GM12891 (cell line): Measurements from ENCODE around the gene TASP1.

Experiments used
- PAX5 ChIP-seq: IDR thresholded peaks from 2 replicates; pipeline ENCODE4 v1.6.1; 2011; ENCODE audit warnings: low read length, moderate library complexity, mild to moderate bottlenecking; ENCODE audit not compliant: insufficient read depth, severe bottlenecking
- POLR2A ChIP-seq: IDR thresholded peaks from 2 replicates; pipeline ENCODE4 v1.6.1; 2011; ENCODE audit warnings: low read depth, low read length, control low read depth
- POLR2AphosphoS5 ChIP-seq: IDR thresholded peaks from 2 replicates; pipeline ENCODE4 v1.6.1; 2011; ENCODE audit warnings: low read depth, low read length, control low read depth
- POU2F2 ChIP-seq: IDR thresholded peaks from 2 replicates; pipeline ENCODE4 v1.6.1; 2011; ENCODE audit warnings: low read depth, mild to moderate bottlenecking, control low read depth, low read length, moderate library complexity
- SPI1 ChIP-seq: IDR thresholded peaks from 2 replicates; pipeline ENCODE4 v1.6.1; 2011; ENCODE audit warnings: low read depth, low read length, control low read depth
- TAF1 ChIP-seq: IDR thresholded peaks from 2 replicates; pipeline ENCODE4 v1.6.1; 2011; ENCODE audit warnings: low read depth, low read length, control low read depth

GRCh38 chr20:13494019-13494418, 144.7 kb downstream of the TASP1 start:
- TF ChIP-seq POLR2AphosphoS5 (no peak), TAF1 (no peak), POLR2A (no peak), PAX5 (no peak), SPI1 (no peak), POU2F2 (no peak)
